ENCODE data around the gene ETFBKMT.

ETFBKMT gene, protein sequence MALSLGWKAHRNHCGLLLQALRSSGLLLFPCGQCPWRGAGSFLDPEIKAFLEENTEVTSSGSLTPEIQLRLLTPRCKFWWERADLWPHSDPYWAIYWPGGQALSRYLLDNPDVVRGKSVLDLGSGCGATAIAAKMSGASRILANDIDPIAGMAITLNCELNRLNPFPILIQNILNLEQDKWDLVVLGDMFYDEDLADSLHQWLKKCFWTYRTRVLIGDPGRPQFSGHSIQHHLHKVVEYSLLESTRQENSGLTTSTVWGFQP

DNA sequence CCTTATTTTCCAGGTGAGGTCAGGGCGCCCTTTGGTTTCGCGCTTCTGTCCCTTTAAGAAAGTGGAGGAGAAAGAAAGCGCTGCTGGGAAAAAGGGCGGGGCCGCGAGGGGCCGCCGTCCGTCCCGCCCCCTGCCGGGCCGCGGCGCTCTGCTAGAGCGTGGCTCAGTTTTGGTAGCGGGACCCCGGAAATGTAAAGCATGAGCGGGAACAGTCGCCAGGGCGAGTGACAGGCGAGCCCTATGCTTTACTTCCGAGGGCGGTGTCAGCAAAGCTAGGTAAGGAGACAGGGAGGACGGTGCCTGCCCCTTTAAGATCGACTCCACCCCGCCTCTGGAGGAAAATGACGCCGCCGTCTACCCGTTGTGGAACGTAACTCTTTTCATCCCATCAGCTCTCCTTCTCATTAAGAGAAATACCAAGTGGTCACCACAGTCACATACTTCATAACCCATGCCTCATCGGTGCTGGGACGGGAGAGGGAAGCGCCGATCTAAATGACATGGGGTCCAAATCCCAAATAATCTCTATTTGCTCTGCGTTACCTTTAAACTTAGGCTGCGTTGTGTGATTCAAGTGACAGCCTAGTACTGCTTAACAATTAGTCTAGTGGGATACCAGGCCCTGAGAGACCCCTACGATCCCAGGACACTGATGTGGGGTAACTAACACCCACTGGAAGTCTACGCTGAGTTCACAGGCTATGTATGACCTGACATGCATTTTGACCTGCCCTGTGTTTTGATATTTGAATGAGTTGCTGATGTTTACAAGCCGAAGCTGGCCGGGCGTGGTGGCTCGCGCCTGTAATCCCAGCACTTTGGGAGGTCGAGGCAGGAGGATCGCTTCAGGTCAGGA, at the start of gene ETFBKMT:
Gene ETFBKMT, plus strand, starts transcription at position 602 of the 856 bp plus-strand sequence. CDS start 2,266 bp downstream, outside the sequence.
- peak; percentile 95 for DNase-seq
- in situ Hi-C loops (cut with HindIII; ENCODE audit: low pct_ligation_motif_present, low pct_unique_long_range_greater_than_20kb, low sequenced_read_pairs) = loop anchor here (25.0 kb wide), 2 partner anchors 303 to 653 kb away; partner anchors contain the start of gene RESF1

DNA sequence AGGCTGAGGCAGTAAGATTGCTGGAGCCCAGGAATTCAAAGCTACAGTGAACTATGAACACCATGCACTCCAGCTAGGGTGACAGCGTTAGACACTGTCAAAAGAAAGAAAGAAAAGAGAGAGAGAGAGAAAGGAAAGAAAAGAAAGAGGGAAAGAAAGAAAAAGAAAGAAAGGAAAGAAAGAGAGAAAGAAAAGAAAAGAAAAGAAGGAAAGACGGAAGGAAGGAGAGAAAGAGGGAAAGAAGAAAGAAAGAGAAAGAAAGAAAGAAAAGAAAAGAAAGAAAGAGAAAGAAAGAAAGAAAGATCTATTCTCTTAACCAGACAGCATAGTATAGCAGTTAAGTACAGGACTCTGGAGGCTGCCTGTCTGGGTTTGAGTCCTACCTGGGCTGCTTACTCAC, 46.7 kb upstream of the ETFBKMT start:
- no peak for DNase-seq
- in situ Hi-C loops (cut with HindIII; ENCODE audit: low pct_ligation_motif_present, low pct_unique_long_range_greater_than_20kb, low sequenced_read_pairs) = no loop called here

DNA sequence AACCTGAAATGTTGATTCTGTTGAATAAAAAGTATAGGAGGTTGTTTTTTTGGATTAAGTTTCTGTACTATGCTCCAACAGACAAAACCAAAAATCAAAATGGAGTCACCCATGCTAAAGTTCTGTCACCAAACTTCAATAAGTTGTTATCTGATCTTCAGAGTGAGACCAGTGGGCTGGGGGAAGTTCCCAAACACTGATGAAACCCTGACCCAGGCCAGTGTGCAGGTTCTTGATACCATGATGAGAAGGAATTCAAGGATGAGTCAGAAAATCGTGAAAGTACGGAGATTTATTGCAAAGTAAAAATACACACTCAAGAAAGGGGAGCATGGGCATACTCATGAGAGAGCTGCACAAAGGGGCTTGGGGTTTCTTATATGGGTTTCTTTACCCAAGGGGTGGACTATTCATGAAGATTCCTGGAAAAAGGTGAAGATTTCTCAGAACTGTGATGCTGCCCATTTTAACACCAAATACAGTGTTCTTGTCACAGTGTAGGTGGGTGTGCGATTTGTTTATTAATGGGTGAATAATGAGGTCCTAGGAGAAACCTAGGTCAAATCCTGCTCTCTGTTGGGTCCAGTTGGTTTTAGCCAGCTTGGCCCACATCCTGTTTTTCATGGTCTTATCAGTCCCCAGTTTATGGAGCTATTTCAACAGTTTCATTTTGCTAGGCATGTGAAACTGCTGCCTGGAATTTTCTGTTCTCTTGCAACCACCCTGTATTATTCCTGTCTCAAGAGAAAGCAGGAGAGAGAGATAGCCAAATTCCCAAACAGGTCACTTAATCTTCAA, 41.1 kb upstream of the ETFBKMT start:
- in situ Hi-C loops (cut with HindIII; ENCODE audit: low pct_ligation_motif_present, low pct_unique_long_range_greater_than_20kb, low sequenced_read_pairs) = no loop called here
- DNase-seq = no peak

DNA sequence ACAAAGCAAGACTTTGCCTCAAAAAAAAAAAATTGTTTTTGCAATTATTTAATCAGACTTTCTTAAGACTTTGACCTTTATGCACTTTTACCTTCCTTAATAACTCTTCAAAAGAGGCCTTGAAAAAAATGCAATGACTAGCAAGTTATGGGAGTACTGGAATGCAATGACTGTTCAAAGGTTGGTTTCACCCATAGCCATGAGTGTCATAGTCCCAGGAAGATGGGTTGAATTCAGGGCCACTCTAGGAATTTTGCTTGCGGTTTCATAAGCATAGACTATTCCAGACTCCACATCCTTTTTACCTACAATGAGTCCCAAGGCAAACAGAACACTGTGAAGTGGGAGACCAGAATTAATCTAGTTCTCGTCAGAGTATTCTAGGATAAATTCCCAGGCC, 39.2 kb upstream of the ETFBKMT start:
- in situ Hi-C loops (cut with HindIII; ENCODE audit: low pct_ligation_motif_present, low pct_unique_long_range_greater_than_20kb, low sequenced_read_pairs) = no loop called here
- no peak for DNase-seq

DNA sequence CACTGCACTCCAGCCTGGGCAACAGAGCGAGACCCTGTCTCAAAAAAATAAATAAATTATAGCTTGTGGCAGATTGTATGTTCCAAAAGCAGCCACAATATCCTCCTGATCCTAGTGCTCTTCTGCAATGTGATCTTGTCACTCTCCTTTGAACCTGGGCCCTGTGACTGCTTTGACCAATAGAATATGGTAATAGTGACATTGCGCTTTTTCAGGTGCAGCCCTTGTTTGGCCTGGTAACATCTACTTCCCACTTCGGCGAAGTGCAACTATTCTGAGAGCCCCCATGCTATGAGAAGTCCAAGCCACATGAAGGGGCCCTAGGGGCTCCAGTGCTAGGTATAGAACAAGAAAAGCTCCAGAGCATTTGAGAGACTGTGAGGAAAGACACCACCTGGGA, 37.5 kb upstream of the ETFBKMT start:
- in situ Hi-C loops (cut with HindIII; ENCODE audit: low pct_ligation_motif_present, low pct_unique_long_range_greater_than_20kb, low sequenced_read_pairs) = no loop called here
- DNase-seq = no peak

DNA sequence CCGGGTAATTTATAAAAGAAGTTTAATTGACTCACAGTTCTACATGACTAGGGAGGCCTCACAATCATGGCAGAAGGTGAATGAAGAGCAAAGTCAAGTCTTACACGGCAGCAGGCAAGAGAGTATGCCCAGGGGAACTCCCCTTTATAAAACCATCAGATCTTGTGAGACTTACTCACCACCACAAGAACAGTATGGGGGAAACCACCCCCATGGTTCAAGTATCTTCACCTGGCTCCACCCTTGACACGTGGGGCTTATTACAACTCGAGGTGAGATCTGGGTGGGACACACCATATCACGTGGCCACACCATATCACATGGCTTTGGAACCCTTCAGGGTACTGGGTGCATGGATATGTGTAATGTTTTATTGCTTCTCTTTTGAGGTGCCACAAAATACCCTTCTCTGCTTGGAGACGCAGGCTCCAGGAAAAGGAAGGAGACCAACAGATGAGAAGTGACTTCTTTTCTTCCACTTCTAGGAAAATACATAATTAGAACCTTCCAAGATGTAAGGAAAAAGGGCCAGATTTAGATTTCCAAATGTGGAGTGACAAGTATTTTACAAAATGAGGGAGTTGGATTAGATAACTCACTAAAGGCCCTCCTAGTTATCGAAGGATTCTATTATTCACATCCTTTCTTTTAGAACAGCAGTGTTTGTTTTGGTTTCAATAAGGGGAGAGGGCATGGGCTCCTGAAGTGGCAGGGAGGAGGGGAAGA, 33.1 kb upstream of the ETFBKMT start:
- no peak for DNase-seq
- in situ Hi-C loops (cut with HindIII; ENCODE audit: low pct_ligation_motif_present, low pct_unique_long_range_greater_than_20kb, low sequenced_read_pairs) = no loop called here

DNA sequence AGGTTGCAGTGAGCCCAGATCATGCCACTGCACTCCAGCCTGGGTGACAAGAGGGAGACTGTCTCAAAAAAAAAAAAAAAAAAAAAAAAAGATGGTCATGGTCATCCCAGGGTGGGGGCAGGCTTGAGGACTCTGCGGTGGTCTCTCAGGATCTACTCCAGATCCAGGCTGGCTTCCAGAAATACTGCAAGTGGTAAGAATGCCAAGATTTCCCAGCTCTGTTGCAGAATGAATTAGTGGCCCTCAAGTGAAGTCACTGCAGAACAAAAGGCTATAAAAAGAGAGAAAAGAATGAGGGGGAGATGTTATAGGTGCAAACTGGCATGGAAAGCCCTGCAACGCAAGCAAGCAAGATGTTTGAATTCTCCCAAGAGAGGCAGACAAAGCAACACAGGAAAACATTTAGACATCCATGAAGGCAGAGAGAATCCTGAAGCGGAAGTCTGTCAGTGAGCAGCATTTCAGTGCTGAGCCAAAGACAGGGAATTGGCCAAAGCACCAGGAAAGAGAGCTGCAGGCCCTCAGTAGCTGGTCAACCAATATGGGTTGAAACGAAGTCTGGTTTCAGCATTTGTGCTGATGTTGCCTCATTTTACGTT, 31.9 kb upstream of the ETFBKMT start:
- DNase-seq = no peak
- in situ Hi-C loops (cut with HindIII; ENCODE audit: low pct_ligation_motif_present, low pct_unique_long_range_greater_than_20kb, low sequenced_read_pairs) = no loop called here

DNA sequence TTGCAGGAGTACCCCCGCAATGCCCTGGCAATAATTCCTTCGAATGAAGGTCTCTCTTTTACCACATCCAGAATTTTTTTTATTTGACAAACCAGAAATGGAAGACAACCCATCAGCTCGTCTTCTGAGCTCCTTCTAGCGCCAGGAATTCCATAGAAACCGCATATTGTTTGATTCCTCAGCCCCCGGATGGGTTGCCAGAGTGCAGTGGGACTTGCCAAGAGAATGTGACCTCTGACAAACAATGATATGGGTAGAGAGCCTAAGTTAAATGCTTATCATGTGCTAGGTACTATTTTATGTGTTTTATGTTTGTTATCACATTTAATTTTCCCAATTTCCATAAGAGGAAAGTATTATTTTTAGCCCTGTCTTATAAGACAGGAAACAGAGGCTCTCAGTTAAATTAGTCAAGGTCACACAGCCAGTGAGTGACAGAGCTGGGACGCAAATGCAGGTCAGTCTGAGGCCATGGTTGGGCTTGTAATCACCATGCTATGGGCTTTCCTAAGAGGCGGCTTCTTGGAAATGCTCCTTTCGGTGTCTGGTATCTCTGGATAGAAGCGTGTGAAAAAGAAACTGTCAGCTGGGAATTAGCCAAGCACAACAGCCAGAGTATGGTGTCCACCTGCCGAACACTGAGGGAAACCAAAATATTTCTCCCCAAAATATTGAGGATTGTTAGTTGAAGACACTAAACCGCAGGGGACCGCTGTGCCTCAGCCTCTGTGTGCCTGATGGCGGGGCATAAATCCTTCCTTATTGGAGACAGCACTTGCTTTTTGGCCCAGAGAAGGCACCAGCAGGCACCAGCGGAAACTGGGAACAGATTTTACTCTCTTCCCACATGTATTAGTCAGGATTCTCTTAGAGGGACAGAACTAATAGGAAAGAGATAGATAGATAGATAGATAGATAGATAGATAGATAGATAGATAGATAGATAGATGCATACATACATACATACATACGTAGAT, 29.4 kb upstream of the ETFBKMT start:
- in situ Hi-C loops (cut with HindIII; ENCODE audit: low pct_ligation_motif_present, low pct_unique_long_range_greater_than_20kb, low sequenced_read_pairs) = no loop called here

DNA sequence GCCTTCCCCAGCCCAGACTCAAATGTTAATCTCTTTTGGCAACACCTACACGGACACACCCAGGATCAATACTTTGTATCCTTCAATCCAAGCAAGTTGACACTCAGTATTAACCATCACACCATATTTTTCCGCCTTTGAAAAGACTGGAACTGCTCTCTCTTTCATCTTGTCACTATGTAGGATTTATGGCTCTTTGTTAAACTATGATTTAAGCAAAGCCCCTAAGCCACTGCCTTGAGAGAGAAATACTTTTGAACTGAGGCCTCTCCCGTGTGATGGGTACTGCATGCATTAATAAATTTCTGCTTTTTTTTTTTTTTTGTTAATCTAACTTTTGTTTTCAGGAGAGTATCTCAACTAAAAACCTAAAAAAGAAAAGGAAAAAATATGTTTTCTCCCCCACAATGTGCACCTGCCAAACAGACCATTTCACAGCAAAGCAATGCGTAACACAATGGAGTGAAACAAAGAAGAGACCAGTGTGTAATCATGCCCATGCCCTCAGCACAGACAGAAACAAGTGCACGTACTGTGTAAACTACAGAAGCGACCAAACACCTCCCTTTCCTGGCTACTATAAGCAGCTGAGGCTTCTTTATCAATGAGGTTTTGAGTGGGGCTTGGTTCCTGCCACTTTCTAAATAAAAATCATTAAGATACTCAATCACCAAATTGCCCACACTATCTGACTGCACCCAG, 28.3 kb upstream of the ETFBKMT start:
- in situ Hi-C loops (cut with HindIII; ENCODE audit: low pct_ligation_motif_present, low pct_unique_long_range_greater_than_20kb, low sequenced_read_pairs) = no loop called here
- no peak for DNase-seq

More for the DNA sequence above, 29.4 kb upstream of the ETFBKMT start:
- DNase-seq = no peak

DNA sequence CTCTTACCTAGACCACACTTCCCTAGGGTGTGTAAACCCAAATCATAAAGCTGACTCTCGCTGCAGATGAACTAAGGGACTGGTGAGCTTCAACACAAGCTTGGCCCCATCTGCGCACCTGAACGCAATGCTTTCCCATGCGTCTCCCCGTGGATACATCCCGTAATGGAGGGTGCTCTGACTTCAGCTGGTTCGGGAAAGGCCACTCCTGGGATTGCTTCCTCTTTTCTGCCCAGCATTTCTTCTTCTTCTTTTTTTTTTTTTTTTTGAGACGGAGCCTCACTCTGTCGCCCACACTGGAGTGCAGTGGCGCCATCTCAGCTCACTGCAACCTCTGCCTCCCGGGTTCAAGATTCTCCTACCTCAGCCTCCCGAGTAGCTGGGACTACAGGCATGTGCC, 27.7 kb upstream of the ETFBKMT start:
- no peak for DNase-seq
- in situ Hi-C loops (cut with HindIII; ENCODE audit: low pct_ligation_motif_present, low pct_unique_long_range_greater_than_20kb, low sequenced_read_pairs) = no loop called here

DNA sequence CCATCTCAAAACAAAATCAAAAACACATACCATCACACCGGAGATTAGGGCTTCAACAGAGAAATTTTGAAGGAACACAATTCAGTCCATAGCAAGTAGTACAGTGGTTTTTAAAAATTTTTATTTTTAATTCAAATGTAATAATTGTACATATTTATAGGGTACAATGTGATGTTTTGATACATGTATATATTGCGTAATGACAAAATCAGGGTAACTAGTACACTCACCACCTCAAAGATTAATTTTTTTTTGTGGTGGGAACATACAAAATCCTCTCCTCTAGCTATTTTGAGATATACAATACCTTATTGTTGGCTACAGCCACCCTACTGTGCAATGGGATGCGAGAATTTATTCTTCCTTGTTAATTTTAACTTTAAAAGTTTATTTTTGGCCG, 26.0 kb upstream of the ETFBKMT start:
- in situ Hi-C loops (cut with HindIII; ENCODE audit: low pct_ligation_motif_present, low pct_unique_long_range_greater_than_20kb, low sequenced_read_pairs) = no loop called here
- no peak for DNase-seq

DNA sequence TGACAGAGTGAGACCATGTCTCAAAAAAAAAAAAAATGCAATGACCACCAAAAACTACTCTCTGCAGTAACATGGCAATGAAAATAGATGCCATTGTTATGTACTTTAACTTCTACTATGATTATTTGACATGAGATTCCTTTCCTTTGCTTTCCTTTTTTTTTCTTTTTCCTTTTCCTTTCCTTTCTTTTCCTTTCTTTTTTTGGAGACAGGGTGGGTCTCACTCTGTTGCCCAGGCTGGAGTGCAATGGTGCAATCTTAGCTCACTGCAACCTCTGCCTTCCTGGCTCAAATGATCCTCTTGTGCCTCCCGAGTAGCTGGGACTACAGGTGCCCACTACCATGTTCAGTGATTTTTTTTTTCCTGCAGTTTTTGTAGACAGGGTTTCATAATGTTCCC, 24.9 kb upstream of the ETFBKMT start:
- no peak for DNase-seq
- in situ Hi-C loops (cut with HindIII; ENCODE audit: low pct_ligation_motif_present, low pct_unique_long_range_greater_than_20kb, low sequenced_read_pairs) = no loop called here

DNA sequence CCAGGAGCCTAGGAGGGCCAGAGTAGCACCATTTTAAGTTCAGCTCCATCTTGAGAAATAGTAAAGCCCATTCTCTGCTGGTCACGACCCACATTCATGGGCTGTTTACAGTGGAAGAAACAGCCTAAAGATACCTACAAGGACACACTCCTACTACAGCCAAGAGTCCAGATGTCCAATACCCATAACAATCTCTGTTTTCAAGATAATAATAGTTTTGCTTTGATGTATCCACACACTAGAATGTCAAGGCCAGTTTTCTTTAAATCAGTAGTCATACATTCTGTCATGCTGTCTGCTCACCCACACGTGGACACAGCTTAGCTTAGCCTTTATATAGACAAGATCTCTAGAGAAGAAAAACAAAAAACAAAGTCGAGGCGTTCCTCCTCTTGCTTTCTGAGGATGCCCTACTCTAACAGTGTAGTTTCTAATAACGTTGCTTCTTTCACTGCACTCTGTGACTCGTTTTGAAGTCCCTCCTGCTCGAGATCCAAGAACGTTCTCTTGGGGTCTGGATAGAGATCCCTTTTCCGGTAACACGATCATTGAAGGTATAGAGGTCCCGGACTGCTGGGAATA, 17.9 kb upstream of the ETFBKMT start:
- in situ Hi-C loops (cut with HindIII; ENCODE audit: low pct_ligation_motif_present, low pct_unique_long_range_greater_than_20kb, low sequenced_read_pairs) = no loop called here

DNA sequence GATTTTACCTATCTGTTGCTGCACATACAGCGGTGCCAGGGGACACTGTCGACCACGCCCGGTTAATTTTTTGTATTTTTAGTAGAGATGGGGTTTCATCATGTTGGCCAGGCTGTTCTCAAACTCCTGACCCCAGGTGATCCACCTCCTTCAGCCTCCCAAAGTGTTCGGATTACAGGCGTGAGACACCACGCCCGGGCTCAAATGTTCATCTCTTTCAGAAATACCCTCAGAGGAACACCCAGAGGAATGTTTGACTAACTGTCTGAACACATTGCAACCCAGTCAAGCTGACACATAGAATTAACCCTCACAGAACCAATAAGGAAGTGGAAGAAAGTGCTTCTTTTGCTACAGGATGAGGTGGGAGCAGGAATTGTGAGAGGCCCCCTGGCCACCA, 15.0 kb upstream of the ETFBKMT start:
- DNase-seq = no peak
- in situ Hi-C loops (cut with HindIII; ENCODE audit: low pct_ligation_motif_present, low pct_unique_long_range_greater_than_20kb, low sequenced_read_pairs) = no loop called here

More for the DNA sequence above, 17.9 kb upstream of the ETFBKMT start:
- DNase-seq = no peak

DNA sequence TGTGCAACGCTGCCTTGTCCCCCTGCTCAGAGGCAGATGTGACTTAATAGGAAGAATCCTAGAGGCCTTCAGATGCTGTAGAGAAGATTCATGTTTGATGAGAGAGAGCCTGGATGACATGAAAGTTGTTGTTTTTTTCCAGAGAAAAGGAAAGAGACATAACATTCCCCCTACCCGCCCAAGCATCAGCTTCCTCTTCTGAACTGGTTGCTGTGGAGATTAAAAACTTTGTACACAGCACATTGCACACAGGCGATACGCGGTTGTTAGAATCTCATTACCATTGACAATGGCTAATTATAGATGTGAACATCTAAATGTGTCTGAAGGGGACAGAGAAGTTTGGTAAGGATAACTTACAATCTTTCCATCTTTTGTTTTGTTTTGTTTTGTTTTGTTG, 13.6 kb upstream of the ETFBKMT start:
- in situ Hi-C loops (cut with HindIII; ENCODE audit: low pct_ligation_motif_present, low pct_unique_long_range_greater_than_20kb, low sequenced_read_pairs) = no loop called here
- no peak for DNase-seq

DNA sequence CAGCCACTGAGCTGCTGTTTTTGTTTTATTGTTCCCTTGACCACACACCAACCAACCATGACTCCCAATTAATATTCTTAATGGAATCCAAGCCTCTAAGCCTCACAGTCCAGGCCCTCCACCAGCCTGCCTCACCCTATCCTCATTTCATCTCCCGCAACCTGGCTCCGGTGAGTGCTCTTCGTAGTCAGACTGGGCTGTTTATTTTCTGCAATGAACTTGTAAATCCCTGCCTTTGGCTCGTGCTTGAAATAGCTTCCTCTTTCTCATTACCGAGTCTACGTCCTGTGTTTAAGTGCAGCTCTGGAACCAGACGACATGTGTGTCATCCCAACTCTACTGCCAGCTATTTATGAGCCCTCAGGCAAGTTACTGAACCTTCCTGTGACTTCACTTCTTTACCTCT, 12.4 kb upstream of the ETFBKMT start:
- in situ Hi-C loops (cut with HindIII; ENCODE audit: low pct_ligation_motif_present, low pct_unique_long_range_greater_than_20kb, low sequenced_read_pairs) = no loop called here

More for the DNA sequence above, 12.4 kb upstream of the ETFBKMT start:
- DNase-seq = no peak

Measured in ACHN (cell line).